EL (cell line): Measurements from ENCODE around the gene TLL2.

ENCODE experiments used
- DNase-seq: peaks from one replicate; pipeline ENCODE4 v3.0.0-alpha.2; 2016

TLL2 gene

DNA sequence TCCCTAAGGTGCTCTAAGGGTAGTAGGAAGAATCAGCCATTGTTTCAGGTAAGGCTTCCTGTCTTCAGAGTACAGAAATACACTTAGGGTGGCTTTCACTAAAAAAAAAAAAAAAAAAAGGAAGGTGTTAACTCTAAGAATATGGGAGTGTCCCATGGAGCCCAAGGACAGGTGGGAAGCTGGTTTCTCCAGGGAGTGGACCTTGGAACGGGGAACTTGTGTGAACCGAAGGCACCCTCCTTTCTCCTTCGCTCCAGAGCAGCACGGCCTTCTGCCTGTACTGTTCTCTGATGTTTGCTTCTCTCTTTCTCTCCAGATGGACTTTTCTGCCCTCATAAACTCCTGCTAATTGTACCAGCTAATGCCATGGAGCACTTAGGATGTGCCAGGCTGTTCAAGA is 161.1 kb downstream of the TLL2 start:
- DNase-seq: no peak

DNA sequence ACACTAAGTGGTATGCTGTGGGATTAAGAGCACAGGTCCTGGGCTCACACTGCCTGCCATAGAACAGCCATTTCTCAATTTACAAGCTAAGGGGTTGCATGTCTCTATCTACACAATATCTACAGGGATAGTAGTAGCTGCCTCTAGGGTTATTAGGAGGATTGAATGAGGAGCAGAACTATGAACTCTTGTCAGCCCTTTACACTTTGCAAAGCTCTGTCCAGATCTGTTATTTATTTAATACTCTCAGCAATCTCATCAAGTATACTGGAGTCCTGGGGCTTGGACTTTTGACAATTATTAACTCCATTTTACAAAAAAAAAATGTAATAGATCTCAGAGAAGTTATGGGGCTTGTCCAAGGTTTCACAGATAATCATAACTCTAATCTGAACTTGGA is 161.7 kb downstream of the TLL2 start:
- DNase-seq: no peak

DNA sequence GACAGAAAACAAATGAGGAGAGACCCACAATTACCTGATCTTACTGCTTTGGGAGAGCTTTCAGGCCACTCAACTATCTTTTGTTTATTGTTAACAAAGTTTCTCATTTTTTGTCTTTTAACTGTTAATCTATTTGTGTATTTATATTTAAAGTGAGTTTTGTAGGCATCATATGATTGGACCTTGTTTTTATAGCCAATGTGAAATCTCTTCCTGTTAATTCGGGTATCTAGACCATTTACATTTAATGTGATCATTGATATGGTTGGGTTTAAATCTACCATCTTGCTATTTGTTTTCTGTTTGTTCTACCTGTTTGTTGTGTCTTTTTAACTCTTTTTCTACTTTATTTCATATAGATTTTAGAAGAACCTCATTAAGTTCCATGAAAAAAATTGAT is 167.4 kb downstream of the TLL2 start:
- DNase-seq: no peak

DNA sequence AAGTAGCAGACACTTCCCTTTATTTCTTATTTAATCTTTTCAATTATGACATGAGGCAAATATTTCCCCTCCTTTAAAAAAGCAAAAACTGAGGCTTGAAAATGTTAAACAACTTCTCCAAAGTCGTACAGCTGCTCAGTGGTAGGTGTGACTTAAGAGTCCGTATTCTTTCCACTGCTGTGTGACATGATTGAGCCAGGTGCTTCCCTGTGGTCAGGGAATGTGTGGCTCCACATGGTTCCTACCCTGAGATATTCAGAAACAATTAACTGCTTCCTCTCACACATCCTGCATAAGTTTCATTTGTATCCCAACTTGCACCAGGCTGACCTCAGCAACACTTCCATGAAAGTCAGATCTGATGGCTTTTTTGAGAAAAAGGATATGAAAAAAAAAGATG is 168.5 kb downstream of the TLL2 start:
- no peak for DNase-seq

DNA sequence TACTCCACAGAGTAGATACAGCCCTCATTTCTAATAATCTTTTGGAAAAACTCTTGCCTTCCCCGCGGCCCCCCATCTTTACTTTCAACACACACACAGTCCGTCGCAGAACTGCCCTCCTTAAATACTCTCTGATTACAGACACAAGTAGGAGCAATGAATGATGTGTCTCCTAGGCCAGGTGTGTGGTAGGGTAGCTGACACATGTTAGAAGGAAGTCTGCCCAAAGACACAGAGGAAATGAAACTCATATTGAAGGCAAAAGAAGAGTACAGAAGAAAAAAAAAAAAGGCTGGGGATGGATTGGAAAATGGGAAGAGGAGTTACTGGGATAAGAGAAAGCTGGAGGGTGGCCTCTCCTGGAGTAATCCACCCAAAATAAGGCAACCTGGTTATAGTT is 169.5 kb downstream of the TLL2 start:
- DNase-seq: no peak

DNA sequence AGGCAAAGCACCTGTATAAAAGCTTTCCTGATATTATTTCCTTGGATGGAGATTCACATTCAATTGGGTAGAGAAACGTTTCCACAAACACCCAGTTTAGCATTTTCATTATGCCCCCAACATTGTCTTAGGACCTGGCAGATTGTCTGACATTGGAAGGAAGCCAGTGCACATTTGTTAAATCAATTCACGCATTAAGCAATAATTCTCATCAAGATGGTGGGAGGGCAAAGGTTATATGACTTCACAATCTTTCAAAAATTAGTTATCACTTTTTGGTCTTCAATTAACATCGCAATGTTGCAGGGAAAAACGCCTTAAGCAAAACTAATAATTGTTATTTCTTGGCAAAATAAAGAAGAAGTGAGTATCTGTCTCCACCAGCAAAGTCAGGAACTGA is 171.3 kb downstream of the TLL2 start:
- no peak for DNase-seq

DNA sequence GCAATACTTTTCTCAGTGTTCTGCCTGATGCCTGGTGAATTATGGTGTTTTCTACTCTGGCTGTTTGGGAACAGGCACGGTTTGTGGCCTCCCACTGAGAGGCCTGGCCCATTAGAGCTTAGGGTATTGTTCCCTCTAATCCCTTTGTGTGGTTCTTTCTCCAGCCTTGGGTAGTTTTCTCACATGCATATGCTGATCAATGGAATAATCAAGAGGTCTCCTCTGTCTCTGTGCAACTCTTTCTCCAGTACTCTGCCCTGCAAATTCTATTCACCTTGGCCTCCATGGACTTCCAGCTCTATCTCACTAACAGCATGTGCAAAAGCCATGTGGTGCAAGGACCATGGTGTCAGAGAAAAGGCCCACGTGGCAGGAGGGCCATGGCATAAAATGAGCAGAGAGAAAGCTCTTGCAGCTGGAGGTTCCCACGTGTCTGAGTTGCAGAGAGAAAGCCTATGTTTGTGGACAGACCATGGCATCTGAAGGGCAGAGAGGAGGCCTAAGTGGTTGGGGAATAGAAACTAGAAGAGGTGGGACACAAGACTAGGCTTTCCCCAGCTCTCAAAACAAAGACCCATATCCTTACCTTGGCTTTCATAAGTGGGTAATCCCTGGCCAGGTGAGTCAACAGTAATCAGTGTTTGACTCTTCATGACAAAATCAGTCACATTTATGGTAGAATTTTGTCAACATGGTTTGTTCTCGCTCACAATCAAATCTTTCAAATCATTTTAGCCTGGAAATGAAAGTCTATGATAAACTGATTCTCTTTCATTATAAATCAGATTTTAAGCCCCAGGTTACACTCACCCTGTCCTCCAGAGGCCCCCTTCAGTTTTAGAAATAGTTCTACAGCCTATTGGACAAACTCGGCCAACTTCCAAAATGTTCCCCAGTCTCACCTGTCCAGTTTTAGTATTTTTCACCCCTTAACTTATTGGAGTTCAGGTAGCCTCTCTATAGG is 172.2 kb downstream of the TLL2 start:
- DNase-seq: no peak

DNA sequence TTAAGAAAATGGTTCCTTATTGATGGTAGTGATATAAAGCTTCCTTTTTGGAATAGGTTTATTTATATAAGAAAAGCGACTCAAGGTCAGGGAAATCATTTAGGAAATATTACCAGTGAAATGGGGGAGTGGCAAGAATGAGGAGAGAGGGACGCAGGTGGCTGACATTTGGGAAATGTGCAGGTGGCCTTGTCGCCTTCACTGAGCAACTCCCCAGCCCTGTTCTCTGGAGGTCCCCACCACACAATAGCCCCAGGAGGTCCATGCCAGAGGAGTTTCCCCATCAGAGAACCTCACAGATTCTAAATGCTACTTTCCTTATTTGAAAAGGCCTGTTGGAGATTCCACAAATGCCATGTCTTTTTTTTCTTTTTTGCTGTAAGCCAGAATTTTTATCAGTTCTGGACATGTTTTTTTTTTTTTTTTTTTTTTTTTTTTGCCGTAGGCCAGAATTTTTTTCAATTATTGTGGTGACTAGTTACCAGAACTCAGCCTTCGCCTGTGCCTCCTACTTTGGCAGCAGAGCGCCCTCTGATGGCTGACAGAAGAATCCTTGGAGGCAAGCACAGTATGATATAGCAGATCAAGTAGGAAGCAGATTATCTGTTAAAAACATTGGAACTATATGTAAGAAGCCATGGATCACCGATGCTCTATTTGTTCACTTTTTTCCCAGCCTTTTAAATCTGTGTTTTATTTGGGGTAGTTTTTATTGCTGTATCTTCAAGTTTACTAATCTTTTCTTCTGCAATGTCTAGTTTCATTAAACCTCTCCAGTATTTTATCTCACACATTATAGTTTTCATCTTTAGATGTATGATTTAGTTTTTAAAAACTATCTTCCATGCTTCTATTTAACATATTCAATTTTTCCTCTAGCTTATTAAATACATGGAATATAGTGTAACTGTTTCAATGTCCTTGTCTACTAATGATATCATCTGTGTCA is 173.5 kb downstream of the TLL2 start:
- peak; percentile 60 for DNase-seq

DNA sequence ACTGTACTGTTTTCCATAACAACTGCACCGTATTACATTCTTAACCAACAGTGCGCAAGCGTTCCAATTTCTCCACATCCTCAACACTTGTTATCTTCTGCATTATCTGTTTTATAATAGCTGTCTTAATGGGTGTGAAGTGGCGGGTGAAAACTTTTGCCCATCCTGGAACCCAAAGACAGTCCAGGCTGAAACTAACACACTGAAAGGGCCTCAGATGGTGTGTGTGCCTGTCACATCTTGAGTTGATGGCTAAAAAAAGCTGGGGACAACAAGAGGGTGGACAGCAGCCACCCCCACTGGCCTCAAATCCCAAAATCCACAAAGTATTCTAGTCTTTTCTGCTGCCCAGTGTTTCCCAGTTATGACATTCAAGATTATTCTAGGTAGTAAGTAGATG is 174.3 kb downstream of the TLL2 start:
- DNase-seq: no peak

DNA sequence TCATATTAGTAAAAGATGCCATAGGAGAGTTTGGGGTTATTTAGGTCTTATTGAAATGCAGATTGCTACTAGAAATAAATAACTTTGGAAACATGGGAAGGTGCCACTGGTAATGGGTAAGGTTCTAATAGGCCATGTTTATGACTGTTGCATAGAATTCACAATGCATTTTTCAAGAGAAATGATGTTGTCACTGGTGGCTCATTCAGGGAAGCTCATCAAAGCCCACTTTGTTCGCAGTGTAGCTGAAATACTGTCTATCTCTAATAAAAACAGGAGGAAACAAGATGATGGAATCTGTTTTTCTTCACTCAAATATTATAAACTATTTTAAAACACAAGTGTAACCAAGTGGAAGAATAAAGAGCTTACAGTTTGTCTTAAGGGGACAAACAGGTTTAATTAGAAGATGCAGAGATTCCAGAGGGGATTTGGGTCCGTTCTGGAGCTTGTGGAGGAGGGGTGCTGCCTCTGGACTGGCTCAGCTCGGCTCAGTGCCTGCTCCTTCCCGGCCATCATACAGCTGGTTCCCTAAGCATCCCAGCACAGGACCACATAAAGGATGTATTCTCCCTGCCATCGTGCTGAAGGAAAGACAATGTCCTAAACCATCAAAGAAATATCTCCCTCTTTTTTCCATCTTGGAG is 175.3 kb downstream of the TLL2 start:
- DNase-seq: no peak

DNA sequence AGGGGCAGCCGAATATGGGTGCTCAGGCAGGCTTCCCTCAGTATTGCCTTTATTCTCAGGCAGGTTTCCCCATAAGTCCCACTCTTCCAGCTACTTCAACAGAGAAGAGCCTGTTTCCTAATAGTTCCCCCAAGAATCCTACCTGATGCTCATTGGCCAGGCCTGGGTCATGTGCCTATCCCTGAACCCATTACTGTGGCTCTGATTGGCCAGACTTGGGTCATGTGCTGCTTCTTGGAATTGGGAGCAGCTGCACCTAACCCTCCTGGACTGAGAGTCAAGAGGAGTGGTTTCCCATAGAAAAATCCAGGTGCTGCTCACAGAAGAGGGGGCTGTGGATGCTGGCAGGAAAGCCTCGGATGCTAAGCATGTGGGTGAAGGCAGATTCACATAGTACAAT is 176.6 kb downstream of the TLL2 start:
- no peak for DNase-seq

DNA sequence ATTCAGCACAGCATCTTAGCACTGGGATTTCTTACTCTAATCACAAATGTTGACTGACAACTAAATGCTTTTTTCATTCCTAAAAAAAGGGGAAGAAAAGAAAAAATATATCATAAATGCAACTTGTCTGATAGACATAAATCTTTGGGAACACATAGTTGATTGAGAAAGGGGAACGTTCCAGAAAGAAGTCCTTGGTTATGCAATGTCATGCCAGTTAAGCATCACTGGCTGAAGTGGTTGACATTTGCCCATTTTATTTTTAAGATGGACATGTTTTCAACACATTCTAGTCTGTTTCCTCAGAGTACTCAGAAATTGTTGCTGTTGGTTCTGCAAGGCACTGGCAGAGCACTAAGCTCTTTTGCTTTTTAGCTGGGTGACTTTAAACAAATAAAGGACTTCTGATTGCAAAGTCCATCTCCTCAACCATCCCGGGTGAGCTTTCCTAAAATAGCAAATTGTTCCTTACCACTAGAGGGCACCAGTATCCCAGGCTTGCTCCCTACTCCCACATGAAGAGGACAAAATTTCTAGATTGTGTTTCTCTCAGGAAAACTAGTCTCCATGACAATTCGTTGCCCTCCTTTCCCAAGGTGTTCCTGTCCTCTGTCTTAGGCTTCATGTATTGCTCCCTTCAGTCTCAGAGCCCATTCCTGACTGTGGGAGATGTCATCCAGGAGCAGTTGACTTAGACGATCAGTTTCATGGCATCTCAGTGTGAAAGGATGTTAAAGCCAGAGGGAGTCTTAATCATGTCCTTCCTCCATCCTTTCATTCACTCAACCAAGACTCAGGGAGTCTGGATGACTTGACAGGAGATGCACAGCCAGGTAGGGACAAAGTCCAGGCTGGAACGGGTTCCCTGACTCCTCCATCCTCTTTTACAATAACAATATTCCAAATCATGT is 178.9 kb downstream of the TLL2 start:
- DNase-seq: peak; percentile 39

DNA sequence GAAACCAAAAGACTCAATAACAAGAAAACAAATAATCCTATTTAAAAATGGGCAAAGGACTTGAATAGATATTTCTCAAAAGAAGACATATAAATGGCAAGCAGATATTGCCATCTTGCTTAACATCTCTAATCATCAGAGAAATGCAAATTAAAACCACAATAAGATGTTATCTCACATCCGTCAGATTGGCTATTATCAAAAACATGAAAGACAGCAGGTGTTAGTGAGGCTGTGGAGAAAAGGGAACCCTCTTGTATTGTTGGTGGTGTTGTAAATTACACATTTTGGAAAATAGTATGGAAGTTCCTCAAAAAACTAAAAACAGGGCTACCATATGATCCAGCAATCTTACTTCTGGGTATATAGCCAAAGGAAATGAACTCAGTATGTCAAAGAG is 180.6 kb downstream of the TLL2 start:
- no peak for DNase-seq

DNA sequence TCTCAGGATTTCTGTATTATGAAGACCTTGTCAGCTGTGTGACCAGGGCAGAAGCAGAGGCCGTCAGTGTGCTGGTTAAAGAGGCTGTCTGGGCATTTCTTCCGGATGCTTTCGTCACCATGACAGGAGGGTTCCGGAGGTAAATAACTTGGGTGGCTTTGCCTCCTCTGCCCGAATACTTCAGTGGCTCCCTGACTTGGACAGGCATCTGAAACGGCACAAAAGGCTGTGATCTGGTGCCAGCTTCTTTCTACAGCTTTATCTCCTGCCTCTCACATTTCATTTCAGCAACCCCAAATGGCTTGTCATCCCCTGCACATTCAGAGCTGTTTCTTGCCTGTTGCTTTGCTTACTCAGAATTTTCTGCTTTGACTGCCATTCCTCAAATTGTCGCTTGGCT is 186.3 kb downstream of the TLL2 start:
- DNase-seq: no peak

DNA sequence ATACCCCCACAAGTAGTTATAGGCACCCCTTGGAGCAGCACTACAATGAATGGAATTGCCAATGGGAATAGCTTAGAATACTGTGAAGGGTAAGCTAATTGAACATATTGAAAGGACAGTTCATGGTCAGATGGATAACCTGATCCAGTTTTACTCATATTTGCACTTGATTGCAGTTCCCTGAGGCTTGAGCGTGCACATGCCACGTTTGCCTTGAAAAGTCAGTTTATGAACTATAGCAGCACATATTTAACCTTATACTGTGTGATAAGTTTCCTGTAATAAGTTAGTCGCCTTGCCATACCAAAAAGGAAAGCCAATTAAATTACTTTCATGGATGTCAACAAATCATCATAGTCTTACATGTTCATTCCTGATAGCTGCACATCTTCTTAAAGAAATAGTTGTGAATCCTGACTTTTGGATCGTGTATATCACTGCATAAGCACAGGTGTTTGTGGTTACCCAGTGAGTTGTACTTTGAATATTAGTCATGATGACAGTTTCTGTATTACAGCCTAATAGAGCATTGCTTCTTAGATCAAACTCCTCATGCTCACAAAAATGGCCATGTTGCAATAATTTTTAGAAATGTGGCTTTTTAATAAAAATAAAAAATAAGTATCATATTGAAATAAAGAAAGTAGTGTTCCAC is 187.9 kb downstream of the TLL2 start:
- DNase-seq: no peak

DNA sequence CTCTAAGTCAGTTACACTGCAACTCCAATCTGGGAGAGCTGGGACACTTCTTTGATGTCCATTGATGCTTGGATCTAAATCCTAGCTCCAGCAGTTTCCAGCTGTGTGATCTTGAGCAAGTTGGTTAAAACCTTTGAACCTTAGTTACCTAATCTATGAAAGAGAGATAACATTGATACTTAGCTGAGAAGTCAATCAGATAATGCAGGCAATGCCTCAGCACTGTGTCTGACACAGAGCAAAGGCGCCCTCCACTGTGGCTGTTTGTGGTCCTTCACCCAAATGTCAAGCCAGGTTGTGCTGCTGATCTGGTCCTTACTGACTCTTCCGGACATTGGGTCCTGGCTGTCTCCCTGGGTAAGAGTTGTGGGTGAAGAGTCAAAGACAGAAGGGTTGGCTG is 189.3 kb downstream of the TLL2 start:
- no peak for DNase-seq

DNA sequence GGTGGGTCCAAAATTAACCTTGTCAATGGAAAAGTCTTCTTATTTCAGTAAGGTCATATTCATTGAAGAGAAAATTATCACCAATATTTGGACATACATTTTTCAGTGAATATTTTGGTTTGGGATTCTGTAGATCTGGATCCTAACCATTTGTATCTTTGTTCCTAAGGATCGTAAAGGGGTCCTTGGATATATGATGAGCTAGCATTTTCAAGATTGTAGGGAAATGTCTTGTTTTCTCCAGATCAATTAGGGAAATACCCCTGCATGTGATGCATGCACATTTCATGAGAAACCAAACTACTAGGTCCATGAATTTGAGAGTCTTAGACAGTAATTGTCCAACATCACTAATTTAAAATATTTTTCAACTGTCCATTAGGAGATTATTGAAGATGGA is 191.5 kb downstream of the TLL2 start:
- no peak for DNase-seq

DNA sequence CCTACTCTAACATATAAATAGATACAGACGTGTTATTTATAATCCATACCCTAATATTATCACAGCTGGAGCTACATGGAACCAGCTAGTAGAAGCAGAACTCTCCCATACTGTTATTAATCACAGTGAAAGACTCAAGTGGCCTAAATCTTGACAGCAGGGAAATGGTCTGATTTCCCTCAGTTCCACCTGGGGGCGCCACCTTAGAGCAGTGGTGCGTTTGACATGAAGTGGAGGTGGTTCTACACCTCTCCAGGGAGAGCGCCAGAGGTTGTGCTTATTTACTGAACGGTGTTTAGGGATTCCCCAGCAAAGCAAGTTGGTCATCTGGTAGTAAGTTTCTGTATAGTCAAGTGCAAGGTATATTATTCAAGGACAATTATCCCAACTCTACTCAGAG is 191.9 kb downstream of the TLL2 start:
- DNase-seq: no peak

DNA sequence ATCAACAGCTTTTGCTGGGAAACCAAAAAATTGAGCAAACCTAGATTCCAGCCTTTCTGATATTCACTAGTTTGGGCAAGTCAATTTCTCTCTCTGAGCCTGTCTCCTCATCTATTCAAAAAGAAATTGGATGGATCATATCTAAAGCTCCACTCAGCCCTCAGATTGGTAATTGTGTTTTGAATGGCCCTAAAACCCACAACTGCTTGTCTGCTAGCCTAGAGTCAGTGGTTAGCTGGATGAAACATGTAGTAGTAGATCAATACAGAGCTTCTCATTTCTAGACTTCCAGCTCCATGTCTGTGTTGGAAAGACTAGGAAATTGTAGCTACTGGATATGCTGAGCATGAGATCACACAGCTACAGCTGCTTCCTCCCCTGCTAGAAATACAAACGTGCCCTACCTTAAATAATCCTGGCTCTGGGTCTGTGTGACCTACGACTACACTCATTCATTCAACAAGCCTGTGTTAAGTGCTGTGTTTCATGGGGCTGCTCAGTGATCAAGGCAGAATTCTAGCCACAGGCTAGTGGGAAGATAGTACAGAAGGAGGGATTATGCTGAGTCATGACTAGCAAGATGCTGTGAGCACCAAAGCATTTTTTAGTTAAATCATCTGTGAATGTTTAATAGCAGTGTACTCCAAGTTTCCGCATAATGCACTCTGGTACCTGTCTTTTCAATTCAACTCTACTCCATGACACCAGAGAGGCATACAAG is 193.8 kb downstream of the TLL2 start:
- DNase-seq: no peak

DNA sequence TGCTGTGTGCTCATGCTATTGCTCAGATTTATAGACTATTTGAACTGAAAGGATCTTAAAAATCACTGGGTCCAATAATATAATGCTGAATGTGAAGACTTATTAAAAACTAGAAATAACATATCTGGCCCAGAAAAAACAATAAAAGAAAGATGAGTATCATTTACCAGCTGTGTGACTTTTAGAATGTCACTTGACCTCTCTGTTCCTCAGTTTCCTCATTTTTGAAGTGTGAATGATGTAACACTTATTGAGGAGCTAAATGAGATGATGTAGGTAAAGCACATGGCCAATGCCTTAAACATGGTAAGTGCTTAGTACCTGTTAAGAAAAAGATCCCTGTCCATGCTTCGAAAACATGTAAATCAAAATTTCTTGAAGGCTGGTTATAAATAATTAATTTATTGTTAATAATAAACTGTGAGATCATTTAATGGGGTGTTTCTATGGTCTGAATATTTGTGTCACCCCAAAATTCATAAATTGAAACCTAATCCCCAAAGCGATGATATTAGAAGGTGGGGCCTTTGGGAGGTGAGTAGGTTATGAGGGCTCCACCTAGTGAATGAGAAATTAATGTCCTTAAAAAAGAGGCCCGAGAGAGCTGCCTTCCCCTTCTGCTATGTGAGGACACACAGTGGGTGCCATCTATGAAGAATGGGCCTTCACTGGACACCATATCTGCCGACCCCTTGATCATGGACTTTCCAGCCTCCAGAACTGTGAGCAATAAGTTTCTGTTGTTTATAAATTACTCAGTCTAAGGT is 196.5 kb downstream of the TLL2 start:
- no peak for DNase-seq
